T-helper 1 cell treated with Interleukin-12 subunit alpha and Interleukin-12 subunit beta and Interleukin-4 antibody, amounts not matched to agents 30 ng/mL and 1 ng/mL, for 36 hours (primary cell): ENCODE measurements around the gene GPR180. TPM values are rescaled to one million over a fixed set of nuclear protein-coding genes. Genes with fewer than 3 reads are reported as not detected.
"Not testable (repeated sequence)": the region's sequence is repeated elsewhere in the genome, so short reads cannot be mapped to it uniquely, and the experiment has no call there.

Experiments
- intact Hi-C: fragments of 100-400 bp; cut with micrococcal nuclease; formaldehyde crosslinking; loops from one replicate; pipeline ENCODE4 v1.15.1; 2024
- total RNA-seq: library from RNA; stranded (reverse); gene quantifications from 2 replicates; pipeline ENCODE4 v1.2.3, GENCODE V29; 2022

Gene GPR180
- total RNA-seq, 1 donor from 2014 or later: 7.8 TPM

- intact Hi-C loops: loop anchor here (1.0 to 5.0 kb wide), 8 partner anchors 7 to 1080 kb away; no protein-coding TSS in a partner anchor
Observed at GRCh38 chr13:94595950-94596574, 5.6 kb upstream of the GPR180 start, which contains the start of gene TGDS. TSS of gene TGDS (minus strand) at chr13:94596152. CDS start at chr13:94596136, 16 bp downstream.

- intact Hi-C loops: loop anchor here (1.0 to 5.0 kb wide), 6 partner anchors 21 to 1080 kb away; no protein-coding TSS in a partner anchor
Observed at GRCh38 chr13:94596575-94596971, 5.1 kb upstream of the GPR180 start.

GRCh38 chr13:94598281-94598680 is 3.4 kb upstream of the GPR180 start:
- intact Hi-C loops: loop anchor here (5.0 kb wide), 1 partner anchor 589 kb away; no protein-coding TSS in a partner anchor

- intact Hi-C loops: loop anchor here (2.0 to 5.0 kb wide), 2 partner anchors 57 to 587 kb away; no protein-coding TSS in a partner anchor
Observed at GRCh38 chr13:94599877-94600276, 1.8 kb upstream of the GPR180 start.

- intact Hi-C loops: loop anchor here (1.0 to 2.0 kb wide), 2 partner anchors 15 to 280 kb away; no protein-coding TSS in a partner anchor
Observed at GRCh38 chr13:94602467-94602866, 810 bp downstream of the GPR180 start.

GRCh38 chr13:94607056-94607455 is 5.4 kb downstream of the GPR180 start:
- intact Hi-C loops: no loop called here

- intact Hi-C loops: loop anchor here (1.0 kb wide), 1 partner anchor 8 kb away; no protein-coding TSS in a partner anchor
Observed at GRCh38 chr13:94607939-94608338, 6.3 kb downstream of the GPR180 start.

GRCh38 chr13:94608586-94608985 is 6.9 kb downstream of the GPR180 start:
- intact Hi-C loops: loop anchor here (1.0 kb wide), 1 partner anchor 8 kb away; no protein-coding TSS in a partner anchor

GRCh38 chr13:94609196-94609595 is 7.5 kb downstream of the GPR180 start:
- intact Hi-C loops: no loop called here

GRCh38 chr13:94610475-94610874 is 8.8 kb downstream of the GPR180 start:
- intact Hi-C loops: no loop called here

- intact Hi-C loops: no loop called here
Observed at GRCh38 chr13:94612050-94612449, 10.4 kb downstream of the GPR180 start.

- intact Hi-C loops: no loop called here
Observed at GRCh38 chr13:94613051-94613450, 11.4 kb downstream of the GPR180 start.

- intact Hi-C loops: loop anchor here (1.0 to 5.0 kb wide), 6 partner anchors 15 to 300 kb away; partner anchors contain the start of gene TGDS
Observed at GRCh38 chr13:94617389-94618000, 15.8 kb downstream of the GPR180 start.

GRCh38 chr13:94620286-94620896 is 18.7 kb downstream of the GPR180 start:
- intact Hi-C loops: loop anchor here (1.0 to 10.0 kb wide), 6 partner anchors 36 to 858 kb away; no protein-coding TSS in a partner anchor

GRCh38 chr13:94622344-94622743 is 20.7 kb downstream of the GPR180 start:
- intact Hi-C loops: loop anchor here (5.0 to 10.0 kb wide), 2 partner anchors 562 to 760 kb away; no protein-coding TSS in a partner anchor

- intact Hi-C loops: loop anchor here (5.0 to 10.0 kb wide), 2 partner anchors 561 to 759 kb away; no protein-coding TSS in a partner anchor
Observed at GRCh38 chr13:94623316-94623715, 21.7 kb downstream of the GPR180 start.

- intact Hi-C loops: no loop called here
Observed at GRCh38 chr13:94630858-94631257, 29.2 kb downstream of the GPR180 start.

GRCh38 chr13:94632226-94632980 is 30.7 kb downstream of the GPR180 start:
- intact Hi-C loops: no loop called here

- intact Hi-C loops: not testable (repeated sequence)
Observed at GRCh38 chr13:94636096-94636495, 34.4 kb downstream of the GPR180 start.

- intact Hi-C loops: no loop called here
Observed at GRCh38 chr13:94636942-94637578, 35.4 kb downstream of the GPR180 start.
